Activated CD4-positive, alpha-beta T cell treated with anti-CD3 and anti-CD28 coated beads for 36 hours (primary cell): ENCODE data around the gene SLC9C1. TPM values are rescaled to one million over a fixed set of nuclear protein-coding genes. Genes with fewer than 3 reads are reported as not detected.

Experiments
- ATAC-seq: fragments of 200-7000 bp; cut with Tn5 transposase; one replicate; pipeline ENCODE4 v1.10.0; 2021; ENCODE audit warnings: mild to moderate bottlenecking, moderate library complexity
- CTCF ChIA-PET: fragments of 350-600 bp; sonication (Branson Sonifier 250); formaldehyde crosslinking; loops from one replicate; lab custom pipeline; 2021; ENCODE audit warnings: antibody characterized with exemption; lab: Charles Lee
- POLR2A ChIA-PET: fragments of 350-600 bp; sonication (Branson Sonifier 250); formaldehyde crosslinking; loops from one replicate; lab custom pipeline; 2021; ENCODE audit warnings: antibody characterized with exemption, inconsistent platforms; lab: Charles Lee
- DNase-seq: peaks from one replicate; pipeline ENCODE4 v3.0.0-alpha.2; 2020
- H3K27ac Mint-ChIP-seq: one replicate; pipeline ENCODE4 v1.8.0; 2021; ENCODE audit warnings: mixed read lengths
- H3K27me3 Mint-ChIP-seq: one replicate; pipeline ENCODE4 v1.8.0; 2021; ENCODE audit warnings: mixed read lengths
- H3K36me3 Mint-ChIP-seq: one replicate; pipeline ENCODE4 v1.8.0; 2021; ENCODE audit warnings: low read depth, mixed read lengths
- H3K4me1 Mint-ChIP-seq: one replicate; pipeline ENCODE4 v1.8.0; 2021; ENCODE audit warnings: mixed read lengths
- H3K4me3 Mint-ChIP-seq: one replicate; pipeline ENCODE4 v1.8.0; 2021; ENCODE audit warnings: mild to moderate bottlenecking, moderate library complexity, mixed read lengths
- H3K9me3 Mint-ChIP-seq: one replicate; pipeline ENCODE4 v1.8.0; 2021; ENCODE audit warnings: low read depth, mixed read lengths
- intact Hi-C, 2 experiments: fragments of 100-400 bp; cut with DNase I in 1 of 2; cut with micrococcal nuclease in 1 of 2; formaldehyde crosslinking; loops; one replicate each; pipeline versions ENCODE4 v1.14.2 to v1.15.1; 2022 to 2024; cut with DNase I, micrococcal nuclease
- total RNA-seq, 2 experiments: library from RNA; stranded (reverse); gene quantifications; one replicate each; pipeline ENCODE4 v1.2.3, GENCODE V29; 2021

Gene SLC9C1
- total RNA-seq, 2 experiments from 2014 or later = not detected

- peaks cover 18% of the 10 kb centered on the region for H3K36me3 Mint-ChIP-seq
- ChIA-PET CTCF (interaction anchor here (0.6 to 4.0 kb wide), 27 partner anchors 9 to 1928 kb away, joined by 3 to 24 read pairs (median 5); partner anchors contain the start of gene BTLA), POLR2A (interaction anchor here (0.6 to 0.7 kb wide), 4 partner anchors 229 to 331 kb away, joined by 3 to 11 read pairs (median 6); partner anchors contain the start of genes ATG3 and SLC35A5)
- H3K4me1 Mint-ChIP-seq = peaks cover 33% of the 10 kb centered on the region
- no peaks in the 10 kb centered on the region for H3K9me3 Mint-ChIP-seq
- intact Hi-C loops = loop anchor here (5.0 to 10.0 kb wide), 2 partner anchors 59 to 672 kb away; no protein-coding TSS in a partner anchor
- no peaks in the 10 kb centered on the region for H3K27me3 Mint-ChIP-seq
- DNase-seq = peak; percentile 78
- ATAC-seq = peak; percentile 70
- peak within 1 kb of the TSS; percentile 84 for H3K4me3 Mint-ChIP-seq
- peak within 1 kb of the TSS; percentile 93 for H3K27ac Mint-ChIP-seq
Measured at GRCh38 chr3:112333002-112333380, 39.0 kb upstream of the SLC9C1 start, which contains the start of gene CD200. Gene CD200, plus strand, starts transcription at chr3:112333156. Its CDS starts 57 bp downstream, at chr3:112333213.

- H3K4me1 Mint-ChIP-seq = peaks cover 24% of the 10 kb centered on the region
- peaks cover under 1% of the 10 kb centered on the region for H3K27me3 Mint-ChIP-seq
- CTCF ChIA-PET = interaction anchor here (2.2 to 4.0 kb wide), 3 partner anchors 19 to 187 kb away, joined by 7 to 24 read pairs (median 11); no protein-coding TSS in a partner anchor
- no peak overlapping the region for H3K27ac Mint-ChIP-seq
- intact Hi-C loops = loop anchor here (5.0 to 10.0 kb wide), 2 partner anchors 60 to 673 kb away; no protein-coding TSS in a partner anchor
- DNase-seq (no peak), ATAC-seq (no peak)
- H3K36me3 Mint-ChIP-seq = peaks cover 16% of the 10 kb centered on the region
- peak overlapping the region; percentile 84 for H3K4me3 Mint-ChIP-seq
- POLR2A ChIA-PET = interaction anchor here (0.7 kb wide), 1 partner anchor 39 kb away, joined by 4 read pairs; no protein-coding TSS in a partner anchor
- H3K9me3 Mint-ChIP-seq = no peaks in the 10 kb centered on the region
Measured at GRCh38 chr3:112331851-112332250, 37.8 kb upstream of the SLC9C1 start.

DNA sequence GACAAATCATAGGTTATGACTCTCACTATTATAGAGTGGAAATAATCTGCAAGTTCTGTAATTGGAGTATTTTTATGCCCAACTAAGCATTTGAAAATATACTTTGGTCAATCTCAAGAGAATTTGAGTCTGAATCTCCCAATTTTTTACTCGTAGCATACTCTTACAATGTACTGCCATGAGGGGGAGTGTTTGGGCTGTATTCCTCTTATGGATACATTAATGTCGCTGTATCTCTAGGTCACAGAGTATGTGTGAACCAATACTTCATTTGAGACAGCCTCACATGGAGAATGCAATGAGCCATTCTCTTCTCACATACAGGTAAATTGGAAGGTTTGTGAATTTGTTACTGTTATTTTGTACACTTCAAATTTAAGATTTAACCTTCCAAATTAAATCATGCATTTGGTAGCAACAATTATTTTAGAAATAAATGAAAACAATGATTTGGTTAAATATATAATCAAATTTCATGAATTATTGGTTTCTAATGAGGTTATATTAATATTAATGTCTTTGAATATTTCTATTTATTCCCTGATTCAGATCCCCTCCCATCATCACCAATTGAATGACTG, 33.4 kb upstream of the SLC9C1 start:
- intact Hi-C loops = loop anchor here (1.0 to 5.0 kb wide), 7 partner anchors 35 to 215 kb away; no protein-coding TSS in a partner anchor
- ChIA-PET POLR2A (no interaction called here), CTCF (interaction anchor here (0.6 to 1.9 kb wide), 12 partner anchors 30 to 266 kb away, joined by 3 to 9 read pairs (median 4); partner anchors contain the start of gene GCSAM)
- Mint-ChIP-seq H3K27ac (no peak overlapping the region), H3K4me1 (peaks cover 4% of the 10 kb centered on the region), H3K4me3 (no peak overlapping the region), H3K36me3 (no peaks in the 10 kb centered on the region), H3K9me3 (no peaks in the 10 kb centered on the region), H3K27me3 (peaks cover 7% of the 10 kb centered on the region)
- DNase-seq = peak; percentile 54
- ATAC-seq = peak; percentile 100

DNA sequence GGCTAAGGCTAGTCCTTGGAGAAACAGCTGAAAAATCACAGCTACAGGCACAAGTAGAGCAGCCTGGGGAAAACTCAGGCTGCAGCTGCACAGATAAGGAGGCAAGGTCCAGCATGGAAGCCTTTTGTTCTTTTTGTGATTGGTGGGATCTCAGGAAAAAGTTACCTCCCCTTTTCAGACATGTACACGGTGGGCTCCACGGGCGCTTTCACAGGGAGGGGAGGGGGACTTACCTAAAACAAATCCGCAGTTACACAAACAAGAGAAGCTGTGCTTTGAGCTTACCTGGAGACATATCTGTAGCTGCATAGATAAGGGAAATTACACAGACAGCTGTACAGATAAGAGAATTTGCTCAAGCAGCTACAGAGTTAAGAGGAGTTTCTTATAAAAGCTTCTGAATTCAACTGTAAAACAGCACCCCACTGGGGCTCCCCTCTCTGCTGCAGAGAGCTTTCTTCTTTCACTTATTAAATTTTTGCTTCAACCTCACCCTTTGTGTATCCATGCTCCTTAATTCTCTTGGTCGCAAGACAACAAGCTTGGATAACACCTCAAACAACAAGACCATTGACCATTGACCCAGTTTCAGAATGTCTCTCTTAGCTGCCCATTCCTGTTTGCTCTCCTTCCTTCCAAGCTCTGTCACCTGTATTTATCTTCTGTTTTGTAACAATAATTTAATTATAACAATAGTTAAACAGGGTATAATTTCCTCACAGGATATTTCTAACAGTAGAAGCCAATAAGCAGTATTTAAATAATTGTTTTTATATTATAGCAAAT, 28.0 kb upstream of the SLC9C1 start:
- DNase-seq (no peak), ATAC-seq (no peak)
- Mint-ChIP-seq H3K4me3 (no peak overlapping the region), H3K9me3 (no peaks in the 10 kb centered on the region), H3K36me3 (no peaks in the 10 kb centered on the region), H3K27me3 (peaks cover 7% of the 10 kb centered on the region), H3K4me1 (peaks cover 6% of the 10 kb centered on the region), H3K27ac (no peak overlapping the region)
- POLR2A ChIA-PET = interaction anchor here (1.1 kb wide), 1 partner anchor 18 kb away, joined by 3 read pairs; no protein-coding TSS in a partner anchor
- intact Hi-C loops = no loop called here
- CTCF ChIA-PET = interaction anchor here (0.5 to 2.6 kb wide), 17 partner anchors 9 to 413 kb away, joined by 3 to 10 read pairs (median 4); no protein-coding TSS in a partner anchor

- ATAC-seq (no peak), DNase-seq (no peak)
- H3K9me3 Mint-ChIP-seq = no peaks in the 10 kb centered on the region
- H3K27me3 Mint-ChIP-seq = peaks cover 4% of the 10 kb centered on the region
- no peak overlapping the region for H3K4me3 Mint-ChIP-seq
- H3K4me1 Mint-ChIP-seq = peaks cover 4% of the 10 kb centered on the region
- intact Hi-C loops = no loop called here
- H3K27ac Mint-ChIP-seq = no peak overlapping the region
- H3K36me3 Mint-ChIP-seq = peaks cover 2% of the 10 kb centered on the region
- ChIA-PET CTCF (interaction anchor here (1.3 kb wide), 1 partner anchor 27 kb away, joined by 3 read pairs; no protein-coding TSS in a partner anchor), POLR2A (no interaction called here)
Measured at GRCh38 chr3:112320691-112321090, 26.7 kb upstream of the SLC9C1 start.

- intact Hi-C loops = no loop called here
- Mint-ChIP-seq H3K4me3 (no peak overlapping the region), H3K36me3 (peaks cover 4% of the 10 kb centered on the region), H3K9me3 (no peaks in the 10 kb centered on the region), H3K27ac (no peak overlapping the region), H3K27me3 (peaks cover 6% of the 10 kb centered on the region), H3K4me1 (peaks cover 4% of the 10 kb centered on the region)
- DNase-seq = no peak
- ChIA-PET CTCF (interaction anchor here (0.6 to 1.6 kb wide), 10 partner anchors 13 to 218 kb away, joined by 3 to 9 read pairs (median 4); partner anchors contain the start of genes CD200 and SLC9C1), POLR2A (interaction anchor here (0.6 kb wide), 1 partner anchor 566 kb away, joined by 3 read pairs; no protein-coding TSS in a partner anchor)
- ATAC-seq = no peak
Measured at GRCh38 chr3:112319516-112320276, 25.7 kb upstream of the SLC9C1 start.

GRCh38 chr3:112315791-112316190, 21.8 kb upstream of the SLC9C1 start:
- DNase-seq = no peak
- H3K9me3 Mint-ChIP-seq = no peaks in the 10 kb centered on the region
- CTCF ChIA-PET = interaction anchor here (1.0 to 1.6 kb wide), 3 partner anchors 10 to 23 kb away, joined by 3 to 5 read pairs (median 4); no protein-coding TSS in a partner anchor
- POLR2A ChIA-PET = no interaction called here
- peaks cover 4% of the 10 kb centered on the region for H3K36me3 Mint-ChIP-seq
- peaks cover 4% of the 10 kb centered on the region for H3K27me3 Mint-ChIP-seq
- peaks cover 4% of the 10 kb centered on the region for H3K4me1 Mint-ChIP-seq
- no peak overlapping the region for H3K27ac Mint-ChIP-seq
- intact Hi-C loops = no loop called here
- H3K4me3 Mint-ChIP-seq = no peak overlapping the region
- ATAC-seq = no peak

DNA sequence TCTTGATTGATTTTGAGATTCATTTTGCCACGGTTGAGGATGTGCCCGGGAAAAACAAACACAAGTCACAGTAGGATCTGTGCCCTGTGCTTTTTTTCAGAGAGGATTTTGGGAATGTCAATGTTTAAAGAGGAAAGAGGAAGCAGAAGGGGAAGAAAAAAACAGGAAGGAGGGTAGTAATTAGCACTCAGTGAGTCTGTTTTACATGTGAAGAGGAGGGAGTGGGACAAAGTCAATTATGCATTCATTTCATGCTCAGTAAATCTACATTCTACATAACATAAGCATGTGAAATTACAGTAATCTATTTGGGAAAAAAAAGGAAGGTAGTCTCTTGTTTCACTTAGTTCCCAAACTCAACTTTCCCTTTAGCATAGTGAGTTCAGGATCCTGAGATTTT, 20.6 kb upstream of the SLC9C1 start:
- no peak for DNase-seq
- H3K27ac Mint-ChIP-seq = no peak overlapping the region
- H3K9me3 Mint-ChIP-seq = no peaks in the 10 kb centered on the region
- ATAC-seq = no peak
- H3K4me3 Mint-ChIP-seq = no peak overlapping the region
- peaks cover 4% of the 10 kb centered on the region for H3K36me3 Mint-ChIP-seq
- CTCF ChIA-PET = interaction anchor here (1.0 to 3.0 kb wide), 4 partner anchors 10 to 21 kb away, joined by 3 to 13 read pairs (median 6); partner anchors contain the start of gene SLC9C1
- peaks cover 4% of the 10 kb centered on the region for H3K27me3 Mint-ChIP-seq
- no peaks in the 10 kb centered on the region for H3K4me1 Mint-ChIP-seq
- POLR2A ChIA-PET = no interaction called here
- intact Hi-C loops = no loop called here

GRCh38 chr3:112308151-112308911, 14.3 kb upstream of the SLC9C1 start:
- ChIA-PET CTCF (interaction anchor here (1.0 to 1.4 kb wide), 3 partner anchors 15 to 213 kb away, joined by 3 to 5 read pairs (median 3); partner anchors contain the start of gene SLC9C1), POLR2A (no interaction called here)
- ATAC-seq (no peak), DNase-seq (no peak)
- Mint-ChIP-seq H3K4me1 (no peaks in the 10 kb centered on the region), H3K27ac (no peak overlapping the region), H3K36me3 (no peaks in the 10 kb centered on the region), H3K9me3 (no peaks in the 10 kb centered on the region), H3K27me3 (no peaks in the 10 kb centered on the region), H3K4me3 (no peak overlapping the region)
- intact Hi-C loops = no loop called here

DNA sequence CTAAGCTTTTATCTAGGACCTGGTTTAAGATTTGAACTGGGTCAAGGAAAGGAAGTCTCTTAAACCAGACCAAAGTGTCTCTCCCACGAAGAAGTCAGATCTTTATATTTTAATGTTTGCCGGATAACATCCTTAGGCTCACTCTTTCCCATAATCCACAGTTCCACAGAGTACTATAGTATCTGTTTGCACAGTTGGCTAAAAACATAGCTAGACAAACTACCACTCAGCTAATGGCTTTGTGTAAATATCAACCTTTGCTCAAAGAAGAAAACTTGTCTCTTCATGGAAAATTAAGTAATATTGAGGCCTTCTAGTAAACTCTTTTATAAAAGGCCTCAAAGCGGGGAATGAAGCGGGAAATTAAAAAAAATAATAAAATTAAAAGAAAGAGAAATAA, 13.5 kb upstream of the SLC9C1 start:
- H3K4me1 Mint-ChIP-seq = no peaks in the 10 kb centered on the region
- H3K4me3 Mint-ChIP-seq = no peak overlapping the region
- H3K27me3 Mint-ChIP-seq = no peaks in the 10 kb centered on the region
- intact Hi-C loops = no loop called here
- POLR2A ChIA-PET = no interaction called here
- CTCF ChIA-PET = interaction anchor here (0.5 to 1.4 kb wide), 2 partner anchors 48 to 196 kb away, joined by 3 read pairs; no protein-coding TSS in a partner anchor
- DNase-seq (no peak), ATAC-seq (no peak)
- H3K9me3 Mint-ChIP-seq = no peaks in the 10 kb centered on the region
- H3K27ac Mint-ChIP-seq = no peak overlapping the region
- H3K36me3 Mint-ChIP-seq = no peaks in the 10 kb centered on the region
